Brain microvascular endothelial cell (primary cell): ENCODE data around the gene ZNF560.
A peak's percentile ranks its signal among the peaks of the same experiment; 100 is the strongest.

Experiments used
- DNase-seq: peaks from one replicate; pipeline ENCODE4 v3.0.0-alpha.2; 2020
- H3K27ac ChIP-seq: fragments of 250-450 bp; sonication (Bioruptor Pico); 2 replicates; pipeline ENCODE4 v1.5.1; 2020; ENCODE audit warnings: mild to moderate bottlenecking, moderate library complexity
- H3K27me3 ChIP-seq: fragments of 250-450 bp; sonication (Bioruptor Pico); replicated peaks from 2 replicates; pipeline ENCODE4 v1.5.1; 2020; ENCODE audit warnings: mild to moderate bottlenecking
- H3K36me3 ChIP-seq: fragments of 250-450 bp; sonication (Bioruptor Pico); replicated peaks from 2 replicates; pipeline ENCODE4 v1.5.1; 2020; ENCODE audit warnings: mild to moderate bottlenecking
- H3K4me3 ChIP-seq: 2 replicates; pipeline ENCODE4 v1.5.1; 2011; ENCODE audit warnings: low read depth, mild to moderate bottlenecking, control low read depth, low read length, moderate library complexity
- CTCF ChIP-seq: IDR thresholded peaks from 2 replicates; pipeline ENCODE4 v1.5.1; 2011; ENCODE audit warnings: low read depth, mild to moderate bottlenecking, moderate library complexity, low read length, control low read depth, inconsistent platforms; ENCODE audit errors: missing control alignments
- in situ Hi-C: cut with HindIII; loops from 2 replicates; pipeline ENCODE4 v1.10.0; 2017; ENCODE audit warnings: low sequenced_read_pairs, low pct_ligation_motif_present

The ZNF560 gene

GRCh38 chr19:9453953-9454352 lies 44.5 kb downstream of the ZNF560 start:
- in situ Hi-C loops, result no loop called here

GRCh38 chr19:9445037-9445436 lies 53.4 kb downstream of the ZNF560 start:
- TF ChIP-seq CTCF, result no peak
- in situ Hi-C loops, result no loop called here
- H3K27me3 ChIP-seq, result no peaks in the 10 kb centered on the region
- H3K4me3 ChIP-seq, result no peak overlapping the region
- no peaks in the 10 kb centered on the region for H3K36me3 ChIP-seq
- DNase-seq, result no peak
- no peak overlapping the region for H3K27ac ChIP-seq

More at GRCh38 chr19:9453953-9454352, 44.5 kb downstream of the ZNF560 start:
- Histone ChIP-seq H3K27me3 (no peaks in the 10 kb centered on the region), H3K4me3 (no peak overlapping the region), H3K27ac (no peak overlapping the region), H3K36me3 (no peaks in the 10 kb centered on the region)
- DNase-seq, result no peak
- no peak for TF ChIP-seq CTCF

GRCh38 chr19:9436358-9436757 lies 62.1 kb downstream of the ZNF560 start:
- H3K36me3 ChIP-seq, result peaks cover 12% of the 10 kb centered on the region
- no peak for DNase-seq
- no peak for TF ChIP-seq CTCF
- in situ Hi-C loops, result no loop called here
- no peaks in the 10 kb centered on the region for H3K27me3 ChIP-seq
- no peak overlapping the region for H3K4me3 ChIP-seq
- no peak overlapping the region for H3K27ac ChIP-seq

- in situ Hi-C loops, result no loop called here
- H3K27me3 ChIP-seq, result no peaks in the 10 kb centered on the region
- peak within 1 kb of the TSS; percentile 80 for H3K4me3 ChIP-seq
- DNase-seq, result peak; percentile 90
- peaks cover 15% of the 10 kb centered on the region for H3K36me3 ChIP-seq
- H3K27ac ChIP-seq, result peak within 1 kb of the TSS; percentile 70
- TF ChIP-seq CTCF, result peak; percentile 79
Measured at GRCh38 chr19:9435279-9436268, 62.8 kb downstream of the ZNF560 start, which contains the start of gene ZNF266. TSS of gene ZNF266 (minus strand) at chr19:9435573. CDS start at chr19:9420089, 15,484 bp downstream.

GRCh38 chr19:9431475-9431874 lies 66.9 kb downstream of the ZNF560 start:
- Histone ChIP-seq H3K27me3 (no peaks in the 10 kb centered on the region), H3K4me3 (no peak overlapping the region), H3K36me3 (peaks cover 15% of the 10 kb centered on the region), H3K27ac (no peak overlapping the region)
- peak; percentile 49 for TF ChIP-seq CTCF
- peak; percentile 50 for DNase-seq
- in situ Hi-C loops, result no loop called here
